Measurements from ENCODE around the gene PPP2R3C. TPM values are rescaled to one million over a fixed set of nuclear protein-coding genes. Genes with fewer than 3 reads are reported as not detected.
"Not testable (repeated sequence)": the region's sequence is repeated elsewhere in the genome, so short reads cannot be mapped to it uniquely, and the experiment has no call there.

The PPP2R3C gene
- total and polyA plus RNA-seq, 3 experiments from 2014 or later, result 46.9 to 78.6 (median 48.1) TPM

GRCh38 chr14:35107866-35108265 lies 13.9 kb downstream of the PPP2R3C start:
- H3K9me3 ChIP-seq (ENCODE audit: low read length), result no peaks in the 10 kb centered on the region
- H3K4me3 Mint-ChIP-seq, result no peak overlapping the region
- no peaks in the 10 kb centered on the region for H3K27me3 Mint-ChIP-seq

GRCh38 chr14:35094645-35095044 lies 27.1 kb downstream of the PPP2R3C start:
- H3K4me1 Mint-ChIP-seq; H3K27me3 Mint-ChIP-seq; H3K9me3 ChIP-seq (ENCODE audit: low read length); H3K27ac ChIP-seq (ENCODE audit: low read depth, low read length); DNase-seq; H3K27me3 ChIP-seq (ENCODE audit: insufficient read depth, low read length, poor library complexity, severe bottlenecking); H3K9me3 Mint-ChIP-seq; H3K4me3 ChIP-seq (ENCODE audit: low read length); H3K4me1 ChIP-seq (ENCODE audit: insufficient read depth, low read length); CTCF ChIA-PET; H3K4me3 Mint-ChIP-seq: not testable (repeated sequence)
- H3K27ac Mint-ChIP-seq, result peak overlapping the region in 2 of 8 donors; percentile 22 to 41
- H3K36me3 Mint-ChIP-seq, result peaks cover 0 to 73% (median 12%) of the 10 kb centered on the region in 3 donors
- POLR2A ChIA-PET, result interaction anchor here (0.6 kb wide), 3 partner anchors 88 to 499 kb away, joined by 4 read pairs; no protein-coding TSS in a partner anchor
- H3K36me3 ChIP-seq (ENCODE audit: insufficient read depth, low read length), result peaks cover 25% of the 10 kb centered on the region

More at GRCh38 chr14:35107866-35108265, 13.9 kb downstream of the PPP2R3C start:
- peaks cover 22% of the 10 kb centered on the region for H3K36me3 ChIP-seq (ENCODE audit: insufficient read depth, low read length)
- no peak for DNase-seq
- no peak overlapping the region for H3K27ac Mint-ChIP-seq
- no peaks in the 10 kb centered on the region for H3K4me1 ChIP-seq (ENCODE audit: insufficient read depth, low read length)
- ChIA-PET POLR2A (no interaction called here), CTCF (no interaction called here)
- H3K27me3 ChIP-seq (ENCODE audit: insufficient read depth, low read length, poor library complexity, severe bottlenecking), result no peaks in the 10 kb centered on the region
- H3K4me3 ChIP-seq (ENCODE audit: low read length), result no peak overlapping the region
- no peaks in the 10 kb centered on the region for H3K9me3 Mint-ChIP-seq
- no peak overlapping the region for H3K27ac ChIP-seq (ENCODE audit: low read depth, low read length)
- H3K36me3 Mint-ChIP-seq, result peaks cover 16 to 74% (median 29%) of the 10 kb centered on the region in 3 donors
- peaks cover 6 to 17% (median 16%) of the 10 kb centered on the region in 3 donors for H3K4me1 Mint-ChIP-seq

GRCh38 chr14:35088514-35088913 lies 33.3 kb downstream of the PPP2R3C start:
- DNase-seq, result no peak
- ChIA-PET POLR2A (no interaction called here), CTCF (no interaction called here)
- Mint-ChIP-seq H3K27me3 (no peaks in the 10 kb centered on the region), H3K4me1 (no peaks in the 10 kb centered on the region), H3K4me3 (no peak overlapping the region), H3K36me3 (peaks cover 4 to 68% (median 13%) of the 10 kb centered on the region in 3 donors), H3K27ac (peak overlapping the region in 3 of 8 donors; percentile 2 to 48 (median 38)), H3K9me3 (no peaks in the 10 kb centered on the region)
- Histone ChIP-seq H3K27me3 (ENCODE audit: insufficient read depth, low read length, poor library complexity, severe bottlenecking) (no peaks in the 10 kb centered on the region), H3K4me1 (ENCODE audit: insufficient read depth, low read length) (no peaks in the 10 kb centered on the region), H3K4me3 (ENCODE audit: low read length) (no peak overlapping the region), H3K27ac (ENCODE audit: low read depth, low read length) (no peak overlapping the region), H3K36me3 (ENCODE audit: insufficient read depth, low read length) (peaks cover 11% of the 10 kb centered on the region), H3K9me3 (ENCODE audit: low read length) (no peaks in the 10 kb centered on the region)

GRCh38 chr14:35085441-35085840 lies 36.3 kb downstream of the PPP2R3C start:
- DNase-seq, result no peak
- Mint-ChIP-seq H3K4me3 (no peak overlapping the region), H3K27me3 (no peaks in the 10 kb centered on the region), H3K27ac (peak overlapping the region in 3 of 8 donors; percentile 24 to 47 (median 42)), H3K36me3 (peaks cover 4 to 71% (median 17%) of the 10 kb centered on the region in 3 donors), H3K4me1 (no peaks in the 10 kb centered on the region), H3K9me3 (no peaks in the 10 kb centered on the region)
- H3K4me1 ChIP-seq (ENCODE audit: insufficient read depth, low read length), result no peaks in the 10 kb centered on the region
- no peaks in the 10 kb centered on the region for H3K9me3 ChIP-seq (ENCODE audit: low read length)
- H3K36me3 ChIP-seq (ENCODE audit: insufficient read depth, low read length), result peaks cover 14% of the 10 kb centered on the region
- no peaks in the 10 kb centered on the region for H3K27me3 ChIP-seq (ENCODE audit: insufficient read depth, low read length, poor library complexity, severe bottlenecking)
- no peak overlapping the region for H3K4me3 ChIP-seq (ENCODE audit: low read length)
- ChIA-PET CTCF (no interaction called here), POLR2A (no interaction called here)
- H3K27ac ChIP-seq (ENCODE audit: low read depth, low read length), result no peak overlapping the region

- Mint-ChIP-seq H3K9me3 (no peaks in the 10 kb centered on the region), H3K36me3 (peaks cover 4 to 77% (median 19%) of the 10 kb centered on the region in 3 donors), H3K4me3 (no peak overlapping the region), H3K27me3 (no peaks in the 10 kb centered on the region), H3K4me1 (no peaks in the 10 kb centered on the region), H3K27ac (peak overlapping the region in 3 of 8 donors; percentile 29 to 56 (median 38))
- no peaks in the 10 kb centered on the region for H3K27me3 ChIP-seq (ENCODE audit: insufficient read depth, low read length, poor library complexity, severe bottlenecking)
- no peak overlapping the region for H3K4me3 ChIP-seq (ENCODE audit: low read length)
- peaks cover 22% of the 10 kb centered on the region for H3K36me3 ChIP-seq (ENCODE audit: insufficient read depth, low read length)
- no peak overlapping the region for H3K27ac ChIP-seq (ENCODE audit: low read depth, low read length)
- POLR2A ChIA-PET, result interaction anchor here (0.7 kb wide), 2 partner anchors 24 to 699 kb away, joined by 3 to 5 read pairs; no protein-coding TSS in a partner anchor
- H3K9me3 ChIP-seq (ENCODE audit: low read length), result no peaks in the 10 kb centered on the region
- CTCF ChIA-PET, result no interaction called here
- DNase-seq, result no peak
- H3K4me1 ChIP-seq (ENCODE audit: insufficient read depth, low read length), result no peaks in the 10 kb centered on the region
These were observed 38.1 kb downstream of the PPP2R3C start for GRCh38 chr14:35083530-35084150.

- no peak for DNase-seq
- no peaks in the 10 kb centered on the region for H3K27me3 Mint-ChIP-seq
- H3K4me1 ChIP-seq (ENCODE audit: insufficient read depth, low read length), result no peaks in the 10 kb centered on the region
- H3K36me3 ChIP-seq (ENCODE audit: insufficient read depth, low read length), result peaks cover 26% of the 10 kb centered on the region
- H3K4me3 ChIP-seq (ENCODE audit: low read length), result no peak overlapping the region
- no peaks in the 10 kb centered on the region for H3K9me3 ChIP-seq (ENCODE audit: low read length)
- peak overlapping the region in 2 of 8 donors; percentile 33 to 68 for H3K27ac Mint-ChIP-seq
- peaks cover 0 to 73% (median 5%) of the 10 kb centered on the region in 3 donors for H3K36me3 Mint-ChIP-seq
- ChIA-PET CTCF (no interaction called here), POLR2A (interaction anchor here (0.5 kb wide), 1 partner anchor 24 kb away, joined by 4 read pairs; no protein-coding TSS in a partner anchor)
- no peak overlapping the region for H3K4me3 Mint-ChIP-seq
- H3K27ac ChIP-seq (ENCODE audit: low read depth, low read length), result no peak overlapping the region
- no peaks in the 10 kb centered on the region for H3K4me1 Mint-ChIP-seq
- no peaks in the 10 kb centered on the region for H3K27me3 ChIP-seq (ENCODE audit: insufficient read depth, low read length, poor library complexity, severe bottlenecking)
- H3K9me3 Mint-ChIP-seq, result no peaks in the 10 kb centered on the region
These were observed 42.0 kb downstream of the PPP2R3C start for GRCh38 chr14:35079742-35080141.

GRCh38 chr14:35078082-35078481 lies 43.7 kb downstream of the PPP2R3C start:
- H3K36me3 Mint-ChIP-seq, result peaks cover 0 to 71% (median 5%) of the 10 kb centered on the region in 3 donors
- Histone ChIP-seq H3K9me3 (ENCODE audit: low read length) (no peaks in the 10 kb centered on the region), H3K36me3 (ENCODE audit: insufficient read depth, low read length) (peaks cover 26% of the 10 kb centered on the region), H3K4me1 (ENCODE audit: insufficient read depth, low read length) (no peaks in the 10 kb centered on the region), H3K4me3 (ENCODE audit: low read length) (no peak overlapping the region), H3K27ac (ENCODE audit: low read depth, low read length) (no peak overlapping the region), H3K27me3 (ENCODE audit: insufficient read depth, low read length, poor library complexity, severe bottlenecking) (no peaks in the 10 kb centered on the region)
- no peaks in the 10 kb centered on the region for H3K4me1 Mint-ChIP-seq
- no peaks in the 10 kb centered on the region for H3K9me3 Mint-ChIP-seq
- POLR2A ChIA-PET, result no interaction called here
- no peaks in the 10 kb centered on the region for H3K27me3 Mint-ChIP-seq
- DNase-seq, result no peak
- no peak overlapping the region for H3K4me3 Mint-ChIP-seq
- CTCF ChIA-PET, result interaction anchor here (1.1 to 1.4 kb wide), 2 partner anchors 8 to 26 kb away, joined by 3 read pairs; no protein-coding TSS in a partner anchor
- peak overlapping the region in 2 of 8 donors; percentile 54 to 78 for H3K27ac Mint-ChIP-seq

GRCh38 chr14:35073486-35073885 lies 48.3 kb downstream of the PPP2R3C start:
- no peak for DNase-seq
- no peak overlapping the region for H3K27ac ChIP-seq (ENCODE audit: low read depth, low read length)
- ChIA-PET CTCF (no interaction called here), POLR2A (no interaction called here)
- Mint-ChIP-seq H3K27me3 (no peaks in the 10 kb centered on the region), H3K36me3 (peaks cover 4 to 69% (median 5%) of the 10 kb centered on the region in 3 donors), H3K9me3 (no peaks in the 10 kb centered on the region), H3K4me1 (no peaks in the 10 kb centered on the region), H3K4me3 (no peak overlapping the region), H3K27ac (peak overlapping the region in 2 of 8 donors; percentile 41 to 80)
- no peaks in the 10 kb centered on the region for H3K4me1 ChIP-seq (ENCODE audit: insufficient read depth, low read length)
- peaks cover 15% of the 10 kb centered on the region for H3K36me3 ChIP-seq (ENCODE audit: insufficient read depth, low read length)
- H3K4me3 ChIP-seq (ENCODE audit: low read length), result no peak overlapping the region
- no peaks in the 10 kb centered on the region for H3K9me3 ChIP-seq (ENCODE audit: low read length)
- H3K27me3 ChIP-seq (ENCODE audit: insufficient read depth, low read length, poor library complexity, severe bottlenecking), result no peaks in the 10 kb centered on the region
